SK-N-MC (cell line): ENCODE data around the gene GPX4.

ENCODE experiments used
- EZH2 ChIP-seq: fragments of 200-600 bp; sonication (generic); IDR thresholded peaks from one replicate; pipeline ENCODE4 v1.6.1; 2017; ENCODE audit warnings: antibody characterized with exemption
- POLR2AphosphoS5 ChIP-seq: IDR thresholded peaks from 2 replicates; pipeline ENCODE4 v1.6.1; 2012; ENCODE audit warnings: mild to moderate bottlenecking, low read depth, low read length, borderline replicate concordance

DNA sequence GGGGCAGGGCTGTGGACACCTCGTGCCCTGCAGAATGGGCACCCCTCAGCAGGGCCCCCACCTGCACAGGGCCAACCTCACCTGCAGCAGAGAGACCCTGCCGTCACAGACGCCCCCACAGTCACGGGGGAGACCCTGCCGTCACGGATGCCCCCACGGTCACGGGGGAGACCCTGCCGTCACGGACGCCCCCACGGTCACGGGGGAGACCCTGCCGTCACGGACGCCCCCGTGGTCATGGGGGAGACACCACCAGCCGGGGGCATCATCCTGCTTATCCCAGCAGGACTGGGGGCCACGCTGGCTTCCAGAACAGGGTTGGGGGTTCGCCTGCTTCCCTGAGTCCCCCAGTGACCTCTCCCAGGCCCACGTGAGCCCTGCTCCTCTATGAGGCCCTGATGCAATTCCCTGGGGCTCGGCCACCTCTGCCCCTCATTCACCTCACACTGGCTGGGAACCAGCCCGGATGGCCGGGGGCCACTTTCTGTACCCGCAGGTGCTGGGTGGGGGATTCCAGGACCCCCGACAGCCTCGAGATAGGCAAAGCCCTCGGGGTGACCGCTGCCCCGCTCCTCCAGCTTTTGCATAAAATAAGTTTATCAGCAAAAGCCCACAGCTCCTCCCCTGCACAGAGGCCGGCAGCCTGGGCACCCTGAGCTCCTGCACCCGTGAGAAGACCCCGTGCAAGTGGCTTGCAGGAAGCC lies 46.7 kb downstream of the GPX4 start:
- TF ChIP-seq POLR2AphosphoS5 (no peak), EZH2 (no peak)
